Esophagus squamous epithelium (tissue), 5 donors: Measurements from ENCODE around the gene LDLR. TPM values are rescaled to one million over a fixed set of nuclear protein-coding genes. Genes with fewer than 3 reads are reported as not detected.
"Not testable (repeated sequence)": the region's sequence is repeated elsewhere in the genome, so short reads cannot be mapped to it uniquely, and the experiment has no call there.

ENCODE experiments used
- DNase-seq: peaks from one replicate; lab custom pipeline; 2025; lab: John Stamatoyannopoulos, UW
- H3K27ac ChIP-seq, 4 donors: fragments of 200-600 bp; sonication (generic); one replicate each; pipeline ENCODE4 v1.5.1; 2016 to 2019; ENCODE audit warnings: mild to moderate bottlenecking in 1 of 4
- H3K27me3 ChIP-seq, 4 donors: fragments of 200-600 bp; sonication (generic); 1 replicate in 3 of 4; 2 replicates in 1 of 4; pipeline versions ENCODE4 v1.5.1 to v1.6.0; 2017 to 2021; ENCODE audit warnings: antibody characterized with exemption in 1 of 4
- H3K36me3 ChIP-seq, 3 donors: fragments of 200-600 bp; sonication (generic); one replicate each; pipeline ENCODE4 v1.5.1; 2016 to 2019
- H3K4me1 ChIP-seq, 3 donors: fragments of 200-600 bp; sonication (generic); one replicate each; pipeline ENCODE4 v1.5.1; 2017 to 2019
- H3K4me3 ChIP-seq, 4 donors: fragments of 200-600 bp; sonication (generic); 1 replicate in 3 of 4; 2 replicates in 1 of 4; pipeline ENCODE4 v1.5.1; 2016 to 2019; ENCODE audit warnings: mild to moderate bottlenecking in 2 of 4, moderate library complexity in 1 of 4
- H3K9me3 ChIP-seq, 3 donors: fragments of 200-600 bp; sonication (generic); one replicate each; pipeline ENCODE4 v1.5.1; 2016 to 2019
- CTCF ChIP-seq, 6 experiments: fragments of 450-650 bp in 4 of 6; fragments of 200-600 bp in 2 of 6; sonication (generic) in 2 of 6; IDR thresholded peaks; one replicate each; pipeline ENCODE4 v1.5.1; 2016 to 2019; ENCODE audit warnings: antibody characterized with exemption in 6 of 6, mild to moderate bottlenecking in 4 of 6, moderate library complexity in 4 of 6
- POLR2A ChIP-seq, 4 donors: fragments of 450-650 bp; IDR thresholded peaks; one replicate each; pipeline ENCODE4 v1.6.1; 2017; ENCODE audit warnings: antibody characterized with exemption in 4 of 4, mild to moderate bottlenecking in 4 of 4, moderate library complexity in 3 of 4
- WGBS, 2 donors: methylation state at CpG; one replicate each; pipeline ENCODE4 v1.1.5; 2018; 5-methylcytosine and 5-hydroxymethylcytosine counted together
- intact Hi-C: fragments of 100-400 bp; cut with DNase I; formaldehyde crosslinking; loops from one replicate; pipeline ENCODE4 v1.15.0; 2022
- total RNA-seq, 4 donors: library from RNA; depleted of rRNA; stranded (reverse); fragments of >200 nt; gene quantifications; one replicate each; pipeline ENCODE4 v1.1.0, GENCODE V29; 2016
- donor health status: DM: yes; HTN: yes; CAD: no.

The LDLR gene
- total RNA-seq, 4 donors from 2014 or later = 58.9 to 207 (median 149) TPM

- peaks cover 0 to 24% (median 0%) of the 10 kb centered on the region in 3 donors for H3K36me3 ChIP-seq
- no peak overlapping the region for H3K27ac ChIP-seq
- no peak overlapping the region for H3K4me3 ChIP-seq
- DNase-seq = no peak
- no peak for TF ChIP-seq CTCF (IDR thresholded peaks at IDR 0.05)
- TF ChIP-seq POLR2A (IDR thresholded peaks at IDR 0.05) = no peak
- no peaks in the 10 kb centered on the region for H3K9me3 ChIP-seq
- WGBS, 2 donors = 93 to 100% methylated on average over 4 of the region's 4 CpGs
- intact Hi-C loops = no loop called here
- H3K27me3 ChIP-seq = no peaks in the 10 kb centered on the region
- peaks cover 0 to 15% (median 0%) of the 10 kb centered on the region in 3 donors for H3K4me1 ChIP-seq
These were observed 19.1 kb upstream of the LDLR start for GRCh38 chr19:11070123-11070522.

- DNase-seq = no peak
- H3K9me3 ChIP-seq = no peaks in the 10 kb centered on the region
- H3K27ac ChIP-seq = no peak overlapping the region
- 89 to 93% methylated on average over 6 to 9 of the region's 9 CpGs for WGBS, 2 donors
- no peak overlapping the region for H3K4me3 ChIP-seq
- no peak for TF ChIP-seq POLR2A (IDR thresholded peaks at IDR 0.05)
- no peak for TF ChIP-seq CTCF (IDR thresholded peaks at IDR 0.05)
- H3K27me3 ChIP-seq = no peaks in the 10 kb centered on the region
- no peaks in the 10 kb centered on the region for H3K36me3 ChIP-seq
- intact Hi-C loops = no loop called here
- peaks cover 0 to 25% (median 0%) of the 10 kb centered on the region in 3 donors for H3K4me1 ChIP-seq
These were observed 15.7 kb upstream of the LDLR start for GRCh38 chr19:11073568-11073967.

GRCh38 chr19:11076792-11077191, 12.5 kb upstream of the LDLR start:
- 88 to 90% methylated on average over 9 of the region's 9 CpGs for WGBS, 2 donors
- H3K36me3 ChIP-seq, H3K9me3 ChIP-seq, H3K27ac ChIP-seq, DNase-seq, intact Hi-C loops, H3K4me3 ChIP-seq, H3K27me3 ChIP-seq: not testable (repeated sequence)
- peaks cover 0 to 25% (median 0%) of the 10 kb centered on the region in 3 donors for H3K4me1 ChIP-seq

- TF ChIP-seq POLR2A (IDR thresholded peaks at IDR 0.05) (no peak), CTCF (IDR thresholded peaks at IDR 0.05) (no peak)
- no peaks in the 10 kb centered on the region for H3K9me3 ChIP-seq
- peaks cover 2 to 28% (median 3%) of the 10 kb centered on the region in 3 donors for H3K4me1 ChIP-seq
- no peaks in the 10 kb centered on the region for H3K27me3 ChIP-seq
- H3K4me3 ChIP-seq = no peak overlapping the region
- WGBS, 2 donors = 87 to 94% methylated on average over 3 to 9 of the region's 11 CpGs
- no peaks in the 10 kb centered on the region for H3K36me3 ChIP-seq
- intact Hi-C loops = no loop called here
- no peak for DNase-seq
- no peak overlapping the region for H3K27ac ChIP-seq
These were observed 10.4 kb upstream of the LDLR start for GRCh38 chr19:11078893-11079292.

DNA sequence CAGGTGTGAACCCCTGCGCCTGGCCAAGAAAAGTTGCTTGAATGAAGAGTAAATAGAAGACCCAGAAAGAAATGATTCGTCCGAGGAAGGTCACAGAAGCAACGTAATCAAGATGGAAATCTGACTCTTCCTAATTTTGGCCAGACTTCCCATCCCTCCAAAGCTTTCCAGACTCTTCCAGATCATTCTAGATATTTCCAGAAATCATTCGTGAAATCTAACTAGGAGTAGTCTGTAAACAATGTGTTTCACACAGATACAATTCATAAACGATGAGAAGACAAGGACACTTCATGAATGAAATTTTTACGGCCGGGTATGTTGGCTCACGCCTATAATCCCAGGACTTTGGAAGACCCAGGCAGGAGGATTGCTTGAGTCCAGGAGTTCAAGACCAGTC, 9.3 kb upstream of the LDLR start:
- Histone ChIP-seq H3K9me3 (no peaks in the 10 kb centered on the region), H3K4me3 (no peak overlapping the region), H3K27ac (no peak overlapping the region), H3K4me1 (peaks cover 12 to 28% (median 13%) of the 10 kb centered on the region in 3 donors), H3K36me3 (no peaks in the 10 kb centered on the region), H3K27me3 (no peaks in the 10 kb centered on the region)
- intact Hi-C loops = no loop called here
- 86 to 91% methylated on average over 9 of the region's 9 CpGs for WGBS, 2 donors
- no peak for DNase-seq
- TF ChIP-seq CTCF (IDR thresholded peaks at IDR 0.05) = no peak
- TF ChIP-seq POLR2A (IDR thresholded peaks at IDR 0.05) = no peak
